MM.1S (cell line): Measurements from ENCODE around the gene IRF2BPL.

Experiments used
- DNase-seq: peaks from one replicate; pipeline ENCODE4 v3.0.0-alpha.2; 2015
- H2AFZ ChIP-seq: fragments of 300-600 bp; sonication (generic); 2 replicates; pipeline ENCODE4 v1.6.0; 2016; ENCODE audit warnings: antibody characterized with exemption, low read length
- H3F3A ChIP-seq: fragments of 300-600 bp; sonication (generic); 2 replicates; pipeline ENCODE4 v1.6.1; 2016; ENCODE audit warnings: mild to moderate bottlenecking, antibody characterized with exemption, low read length, moderate library complexity, mixed read lengths; ENCODE audit not compliant: insufficient read depth
- H3K27ac ChIP-seq: fragments of 300-600 bp; sonication (generic); 2 replicates; pipeline ENCODE4 v1.5.1; 2016; ENCODE audit warnings: mild to moderate bottlenecking, low read length
- H3K27me3 ChIP-seq: fragments of 300-600 bp; sonication (generic); replicated peaks from 2 replicates; pipeline ENCODE4 v1.6.0; 2016; ENCODE audit warnings: low read length; ENCODE audit not compliant: insufficient read depth
- H3K36me3 ChIP-seq: fragments of 300-600 bp; sonication (generic); replicated peaks from 2 replicates; pipeline ENCODE4 v1.6.1; 2016; ENCODE audit warnings: mild to moderate bottlenecking, low read length, mixed read lengths; ENCODE audit not compliant: insufficient read depth
- H3K4me1 ChIP-seq: fragments of 300-600 bp; sonication (generic); 2 replicates; pipeline ENCODE4 v1.6.1; 2016; ENCODE audit warnings: low read length, mixed read lengths
- H3K4me2 ChIP-seq: fragments of 300-600 bp; sonication (generic); 2 replicates; pipeline ENCODE4 v1.6.0; 2016; ENCODE audit warnings: low read depth, low read length
- H3K4me3 ChIP-seq: fragments of 300-600 bp; sonication (generic); 2 replicates; pipeline ENCODE4 v1.5.1; 2016; ENCODE audit warnings: low read length, mixed read lengths
- H3K79me2 ChIP-seq: fragments of 300-600 bp; sonication (generic); 2 replicates; pipeline ENCODE4 v1.6.1; 2016; ENCODE audit warnings: mixed run types, low read length, mixed read lengths
- H3K9ac ChIP-seq: fragments of 300-600 bp; sonication (generic); 2 replicates; pipeline ENCODE4 v1.6.1; 2016; ENCODE audit warnings: low read length, mixed read lengths
- H3K9me2 ChIP-seq: fragments of 300-600 bp; sonication (generic); replicated peaks from 2 replicates; pipeline ENCODE4 v1.6.1; 2016; ENCODE audit warnings: mild to moderate bottlenecking, low read length, mixed read lengths; ENCODE audit not compliant: insufficient read depth
- H3K9me3 ChIP-seq: fragments of 300-600 bp; sonication (generic); replicated peaks from 2 replicates; pipeline ENCODE4 v1.6.1; 2016; ENCODE audit warnings: mild to moderate bottlenecking, low read length, mixed read lengths; ENCODE audit not compliant: insufficient read depth
- H4K20me1 ChIP-seq: fragments of 300-600 bp; sonication (generic); 2 replicates; pipeline ENCODE4 v1.6.1; 2016; ENCODE audit warnings: mild to moderate bottlenecking, low read length, moderate library complexity, mixed read lengths; ENCODE audit not compliant: insufficient read depth
- EZH2 ChIP-seq: fragments of 300-600 bp; sonication (generic); optimal IDR thresholded peaks from 2 replicates; pipeline ENCODE3; 2017; ENCODE audit warnings: low read depth, mild to moderate bottlenecking, antibody characterized with exemption, low read length, mixed read lengths
- EZH2phosphoT487 ChIP-seq: fragments of 300-600 bp; sonication (generic); IDR thresholded peaks from 2 replicates; pipeline ENCODE4 v1.6.1; 2018; ENCODE audit warnings: antibody characterized with exemption, low read length
- TF ChIP-seq, protein P1 (sequence below): fragments of 300-600 bp; sonication (generic); IDR thresholded peaks from 2 replicates; pipeline ENCODE4 v1.5.1; 2016; ENCODE audit warnings: antibody characterized with exemption, low read length, mixed read lengths

IRF2BPL gene

DNA sequence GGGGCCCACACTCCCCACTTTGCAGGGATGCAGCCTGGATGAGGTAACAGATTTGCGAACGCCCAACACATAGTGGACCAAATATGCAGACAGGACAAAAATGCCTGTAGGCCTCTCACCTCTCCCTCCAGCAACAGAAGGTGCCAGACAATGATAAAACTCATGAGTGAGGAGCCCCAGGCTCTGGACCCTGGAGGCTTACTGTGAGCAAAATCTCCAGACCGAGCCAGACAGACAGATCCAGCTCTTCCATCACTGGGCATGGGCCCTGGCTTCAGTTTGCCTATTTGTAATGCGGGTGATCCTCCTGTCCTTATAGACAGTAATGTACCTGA, 42.3 kb downstream of the IRF2BPL start:
- Histone ChIP-seq H3K27me3 (no peaks in the 10 kb centered on the region), H3F3A (no peaks in the 10 kb centered on the region), H3K4me1 (no peaks in the 10 kb centered on the region), H3K9me3 (no peaks in the 10 kb centered on the region), H3K9ac (no peak overlapping the region), H3K79me2 (no peaks in the 10 kb centered on the region), H3K36me3 (no peaks in the 10 kb centered on the region), H2AFZ (no peak overlapping the region), H3K27ac (no peak overlapping the region), H4K20me1 (no peaks in the 10 kb centered on the region), H3K9me2 (no peaks in the 10 kb centered on the region), H3K4me2 (no peak overlapping the region), H3K4me3 (no peak overlapping the region)
- no peak for TF ChIP-seq EZH2
- TF ChIP-seq, protein P1, sequence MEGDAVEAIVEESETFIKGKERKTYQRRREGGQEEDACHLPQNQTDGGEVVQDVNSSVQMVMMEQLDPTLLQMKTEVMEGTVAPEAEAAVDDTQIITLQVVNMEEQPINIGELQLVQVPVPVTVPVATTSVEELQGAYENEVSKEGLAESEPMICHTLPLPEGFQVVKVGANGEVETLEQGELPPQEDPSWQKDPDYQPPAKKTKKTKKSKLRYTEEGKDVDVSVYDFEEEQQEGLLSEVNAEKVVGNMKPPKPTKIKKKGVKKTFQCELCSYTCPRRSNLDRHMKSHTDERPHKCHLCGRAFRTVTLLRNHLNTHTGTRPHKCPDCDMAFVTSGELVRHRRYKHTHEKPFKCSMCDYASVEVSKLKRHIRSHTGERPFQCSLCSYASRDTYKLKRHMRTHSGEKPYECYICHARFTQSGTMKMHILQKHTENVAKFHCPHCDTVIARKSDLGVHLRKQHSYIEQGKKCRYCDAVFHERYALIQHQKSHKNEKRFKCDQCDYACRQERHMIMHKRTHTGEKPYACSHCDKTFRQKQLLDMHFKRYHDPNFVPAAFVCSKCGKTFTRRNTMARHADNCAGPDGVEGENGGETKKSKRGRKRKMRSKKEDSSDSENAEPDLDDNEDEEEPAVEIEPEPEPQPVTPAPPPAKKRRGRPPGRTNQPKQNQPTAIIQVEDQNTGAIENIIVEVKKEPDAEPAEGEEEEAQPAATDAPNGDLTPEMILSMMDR = no peak
- TF ChIP-seq EZH2phosphoT487 = no peak
- no peak for DNase-seq

DNA sequence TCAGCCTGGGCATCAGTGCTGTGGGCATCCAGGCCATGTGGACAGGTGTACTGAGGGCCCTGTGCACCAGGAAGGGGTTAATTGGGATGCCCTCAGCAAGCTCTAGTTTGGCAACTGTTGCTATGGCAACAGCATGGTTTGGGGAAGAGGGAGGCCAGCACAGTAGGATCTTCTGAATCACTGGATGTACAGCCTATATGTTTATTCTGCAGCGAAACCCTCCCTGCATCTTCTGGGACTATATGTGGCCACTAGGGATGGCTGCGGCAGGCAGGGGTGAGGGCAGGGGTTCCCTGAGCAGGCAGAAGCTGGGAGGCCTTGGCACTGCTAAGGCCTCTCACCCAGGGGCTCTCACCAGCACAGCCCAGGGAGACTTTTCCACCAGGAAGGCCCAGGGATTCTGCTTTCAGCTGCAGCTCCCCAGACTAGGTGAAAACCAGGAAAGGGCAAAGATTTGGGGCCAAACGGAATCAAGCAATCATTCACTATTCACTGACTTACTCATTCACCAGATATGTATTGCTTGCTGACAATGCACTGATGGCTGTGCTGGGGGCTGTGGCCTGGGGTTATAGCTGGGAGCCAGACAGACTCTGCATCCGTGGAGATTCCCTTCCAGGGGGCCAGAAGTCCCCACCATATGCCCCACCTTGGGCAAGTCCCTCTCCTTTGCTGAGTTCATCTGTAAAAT, 42.8 kb downstream of the IRF2BPL start:
- H3K4me2 ChIP-seq = no peak overlapping the region
- H3K27me3 ChIP-seq = no peaks in the 10 kb centered on the region
- no peak overlapping the region for H3K4me3 ChIP-seq
- no peak for DNase-seq
- no peaks in the 10 kb centered on the region for H3K9me3 ChIP-seq
- no peaks in the 10 kb centered on the region for H3K79me2 ChIP-seq
- H3K9ac ChIP-seq = no peak overlapping the region
- no peaks in the 10 kb centered on the region for H3K9me2 ChIP-seq
- no peaks in the 10 kb centered on the region for H3K36me3 ChIP-seq
- TF ChIP-seq EZH2 (no peak), EZH2phosphoT487 (no peak)
- H2AFZ ChIP-seq = no peak overlapping the region
- H3K27ac ChIP-seq = no peak overlapping the region
- no peaks in the 10 kb centered on the region for H3K4me1 ChIP-seq
- H4K20me1 ChIP-seq = no peaks in the 10 kb centered on the region
- no peaks in the 10 kb centered on the region for H3F3A ChIP-seq

DNA sequence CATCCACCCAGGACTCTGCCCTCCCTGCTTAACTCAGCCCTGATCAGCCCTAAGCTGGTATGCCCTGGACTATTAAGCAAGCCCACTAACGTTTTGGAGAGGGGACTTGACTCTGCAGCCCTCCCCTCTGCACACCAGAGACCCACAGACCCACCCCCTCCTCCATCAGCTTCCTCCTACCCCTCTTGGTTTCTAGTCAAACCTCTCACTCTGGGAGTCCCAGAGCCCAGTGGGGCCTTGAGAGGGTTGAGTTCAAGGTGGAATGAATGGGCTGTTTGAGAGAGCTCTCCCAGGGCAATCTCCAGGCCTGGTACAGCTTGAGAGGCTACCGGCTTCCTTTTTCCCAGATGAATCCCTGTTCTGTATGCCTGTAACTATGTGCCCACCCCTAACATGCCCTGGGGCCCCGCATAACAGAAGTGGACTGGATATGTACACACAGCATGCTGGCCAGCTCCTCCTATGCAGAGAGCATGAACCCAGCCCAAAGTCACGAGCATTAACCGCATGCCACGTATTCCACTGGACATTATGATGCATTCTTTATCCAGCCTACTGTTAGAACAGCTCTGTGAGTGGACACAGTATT, 43.6 kb downstream of the IRF2BPL start:
- H3K4me3 ChIP-seq = no peak overlapping the region
- H3K9me3 ChIP-seq = no peaks in the 10 kb centered on the region
- no peaks in the 10 kb centered on the region for H3F3A ChIP-seq
- H3K4me1 ChIP-seq = no peaks in the 10 kb centered on the region
- H3K4me2 ChIP-seq = no peak overlapping the region
- no peak for TF ChIP-seq EZH2phosphoT487
- H3K27me3 ChIP-seq = no peaks in the 10 kb centered on the region
- no peaks in the 10 kb centered on the region for H4K20me1 ChIP-seq
- no peak for DNase-seq
- H3K36me3 ChIP-seq = no peaks in the 10 kb centered on the region
- H3K27ac ChIP-seq = no peak overlapping the region
- H2AFZ ChIP-seq = no peak overlapping the region
- H3K79me2 ChIP-seq = no peaks in the 10 kb centered on the region
- no peak overlapping the region for H3K9ac ChIP-seq
- no peaks in the 10 kb centered on the region for H3K9me2 ChIP-seq

DNA sequence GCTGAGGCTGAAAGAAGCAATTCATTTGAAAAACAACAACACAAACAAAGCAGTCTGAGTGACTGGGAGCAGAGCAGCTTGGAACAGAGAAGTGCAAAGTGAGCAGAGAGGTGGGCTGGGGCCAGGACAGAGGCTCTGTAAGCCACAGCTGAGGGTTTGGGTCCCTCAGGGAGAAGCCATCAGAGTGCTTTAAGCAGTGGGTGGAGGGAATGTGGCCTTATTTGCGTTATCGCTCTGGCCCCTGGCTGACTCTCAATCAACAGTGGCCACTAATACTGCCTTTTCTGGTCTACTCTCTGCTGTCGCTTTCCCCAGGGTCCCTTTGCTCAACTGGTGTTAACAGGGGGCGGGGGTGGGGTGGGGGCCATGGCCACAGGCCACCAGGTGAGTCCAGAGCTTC, 44.2 kb downstream of the IRF2BPL start:
- no peaks in the 10 kb centered on the region for H3K4me1 ChIP-seq
- no peak overlapping the region for H3K27ac ChIP-seq
- H2AFZ ChIP-seq = no peak overlapping the region
- no peaks in the 10 kb centered on the region for H3K36me3 ChIP-seq
- H3K9ac ChIP-seq = no peak overlapping the region
- no peaks in the 10 kb centered on the region for H3K9me2 ChIP-seq
- H4K20me1 ChIP-seq = no peaks in the 10 kb centered on the region
- no peak overlapping the region for H3K4me2 ChIP-seq
- DNase-seq = no peak
- TF ChIP-seq EZH2phosphoT487 (no peak), EZH2 (no peak)
- TF ChIP-seq, protein P1 = no peak
- H3F3A ChIP-seq = no peaks in the 10 kb centered on the region
- no peak overlapping the region for H3K4me3 ChIP-seq
- H3K79me2 ChIP-seq = no peaks in the 10 kb centered on the region
- H3K9me3 ChIP-seq = no peaks in the 10 kb centered on the region
- H3K27me3 ChIP-seq = no peaks in the 10 kb centered on the region
